ENCODE data around the gene CD58.

GRCh38 chr1:116521186-116521585, 49.6 kb downstream of the CD58 start:
- TF ChIP-seq CTCF (IDR thresholded peaks at IDR 0.05) (no peak), POLR2AphosphoS5 (IDR thresholded peaks at IDR 0.05) (no peak), POLR2A (IDR thresholded peaks at IDR 0.05) (no peak)

Data from suprapubic skin (tissue), 4 donors.